SK-N-DZ (cell line): ENCODE data around the gene EVX1.

Experiments used
- DNase-seq: peaks from one replicate; pipeline ENCODE4 v3.0.0-alpha.2; 2015; ENCODE audit warnings: low spot score

EVX1 gene

DNA sequence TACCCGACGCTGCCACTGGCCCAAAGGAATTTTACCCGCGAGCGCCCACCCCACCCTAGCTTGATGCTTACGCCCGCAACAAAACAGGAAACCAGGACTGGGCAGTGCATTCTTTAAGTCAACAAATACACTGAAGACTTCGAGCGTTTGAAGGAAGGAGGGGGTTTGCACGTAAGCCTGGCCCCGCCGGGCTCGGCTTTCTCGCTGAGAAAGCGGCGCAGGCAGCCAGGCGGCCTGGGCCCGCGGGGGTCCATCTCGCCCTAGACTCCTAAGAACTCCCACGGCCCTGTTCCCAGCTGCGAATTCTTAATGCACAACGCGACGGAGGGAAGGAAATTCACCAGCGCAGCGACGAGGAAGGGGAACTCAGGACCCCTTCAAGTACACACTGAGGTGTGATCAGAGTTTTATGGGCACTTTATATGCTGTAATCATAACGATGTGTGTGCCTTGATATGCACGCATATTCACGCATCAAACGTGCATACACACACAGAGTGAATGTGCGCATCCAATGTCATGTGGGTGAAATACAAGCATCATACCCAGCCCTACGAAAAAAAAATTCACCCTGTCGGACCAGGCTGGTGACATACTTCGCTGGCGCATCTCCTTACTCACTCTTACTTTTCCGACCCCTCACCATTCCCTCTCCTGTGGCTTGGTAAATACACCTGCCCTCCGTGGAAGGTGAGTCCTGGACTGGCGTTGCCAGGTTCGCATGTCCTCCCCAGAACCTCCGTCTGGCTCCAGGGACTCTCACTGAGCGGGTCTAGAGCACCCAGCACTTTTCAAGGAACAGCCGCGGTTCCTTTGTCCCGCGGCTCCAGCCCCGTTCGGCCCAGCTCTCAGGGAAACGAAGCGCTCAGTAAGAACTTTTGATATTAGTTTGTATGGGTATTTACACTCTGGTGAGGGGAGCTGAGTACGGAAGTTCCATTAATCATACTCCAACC lies 37.0 kb upstream of the EVX1 start:
- DNase-seq = no peak

- no peak for DNase-seq
Measured at GRCh38 chr7:27207348-27207985, 35.1 kb upstream of the EVX1 start.

GRCh38 chr7:27208998-27209397 lies 33.6 kb upstream of the EVX1 start:
- no peak for DNase-seq

DNA sequence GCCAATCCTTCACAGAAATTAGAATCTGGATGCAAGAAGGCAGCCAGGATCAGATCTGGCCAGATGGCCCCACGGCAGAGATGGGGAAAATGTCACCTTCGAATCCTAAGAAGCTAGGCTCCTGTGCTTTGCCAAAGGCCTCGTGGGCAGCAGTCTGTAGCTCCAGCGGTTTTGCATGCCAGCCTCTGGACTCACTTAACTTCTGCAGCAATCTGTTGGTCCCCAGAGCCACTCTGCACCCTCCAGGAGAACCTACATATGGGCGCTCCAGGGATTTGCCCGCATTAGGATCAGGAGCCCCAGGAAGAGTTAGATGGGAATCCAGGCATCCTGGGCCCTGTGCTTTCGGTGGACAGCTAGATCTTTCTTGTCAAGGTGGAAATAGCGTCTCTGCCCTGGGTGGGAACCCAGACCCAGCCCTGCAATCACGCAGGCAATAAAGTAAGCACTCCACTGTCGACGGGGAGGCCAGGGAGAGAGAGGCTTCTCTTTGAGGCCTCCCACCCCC lies 32.6 kb upstream of the EVX1 start:
- DNase-seq = no peak

DNA sequence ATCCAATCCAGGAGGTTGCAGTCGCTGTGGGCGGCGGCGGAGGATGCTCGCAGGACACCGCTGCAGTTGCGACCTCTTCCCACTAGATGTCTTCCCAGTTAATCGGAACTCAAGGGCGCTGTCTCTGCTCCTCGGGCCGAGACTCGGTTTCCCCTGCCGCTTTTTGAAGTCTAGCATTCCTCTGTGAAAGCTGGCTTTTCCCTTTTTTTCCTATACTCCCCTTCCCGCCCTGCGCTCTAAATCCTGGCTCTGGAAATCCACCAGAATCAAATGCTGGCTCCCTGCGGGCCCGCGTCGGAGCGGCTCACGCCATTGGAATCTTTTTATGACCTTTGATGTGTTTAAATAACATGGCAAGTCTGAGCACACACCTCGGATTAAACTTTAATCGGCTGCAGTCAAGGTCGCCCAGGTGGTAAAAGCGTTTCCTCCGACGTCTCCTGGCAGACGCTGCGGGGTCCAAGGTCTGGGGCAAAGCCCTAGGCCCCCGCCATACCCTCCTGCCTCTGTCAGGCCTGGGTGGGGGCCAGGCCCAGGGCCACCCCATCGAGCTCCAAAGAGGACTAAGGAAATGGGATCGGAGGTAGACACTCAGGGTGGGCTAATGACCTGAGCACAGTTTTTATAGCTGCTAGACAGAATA lies 32.0 kb upstream of the EVX1 start:
- DNase-seq = peak; percentile 47

DNA sequence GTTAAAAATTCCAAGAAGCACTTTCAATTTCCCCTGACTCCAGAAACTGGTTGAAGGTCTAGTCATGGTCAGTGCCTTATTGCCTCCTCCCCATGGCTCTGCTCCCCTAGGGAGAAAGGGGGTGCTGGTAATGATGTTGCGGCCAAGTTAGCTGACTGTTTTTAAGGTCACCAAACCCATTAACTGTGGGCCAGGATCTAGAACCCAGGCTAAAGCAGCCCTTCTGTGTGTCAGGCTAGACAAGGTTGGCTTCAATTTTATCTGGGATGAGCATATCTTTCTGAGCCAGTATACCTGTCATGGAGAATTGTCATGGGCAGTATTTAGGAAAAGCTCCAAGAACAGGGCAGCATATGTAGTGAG lies 31.5 kb upstream of the EVX1 start:
- DNase-seq = no peak

- DNase-seq = no peak
Measured at GRCh38 chr7:27211764-27212204, 30.8 kb upstream of the EVX1 start.

DNA sequence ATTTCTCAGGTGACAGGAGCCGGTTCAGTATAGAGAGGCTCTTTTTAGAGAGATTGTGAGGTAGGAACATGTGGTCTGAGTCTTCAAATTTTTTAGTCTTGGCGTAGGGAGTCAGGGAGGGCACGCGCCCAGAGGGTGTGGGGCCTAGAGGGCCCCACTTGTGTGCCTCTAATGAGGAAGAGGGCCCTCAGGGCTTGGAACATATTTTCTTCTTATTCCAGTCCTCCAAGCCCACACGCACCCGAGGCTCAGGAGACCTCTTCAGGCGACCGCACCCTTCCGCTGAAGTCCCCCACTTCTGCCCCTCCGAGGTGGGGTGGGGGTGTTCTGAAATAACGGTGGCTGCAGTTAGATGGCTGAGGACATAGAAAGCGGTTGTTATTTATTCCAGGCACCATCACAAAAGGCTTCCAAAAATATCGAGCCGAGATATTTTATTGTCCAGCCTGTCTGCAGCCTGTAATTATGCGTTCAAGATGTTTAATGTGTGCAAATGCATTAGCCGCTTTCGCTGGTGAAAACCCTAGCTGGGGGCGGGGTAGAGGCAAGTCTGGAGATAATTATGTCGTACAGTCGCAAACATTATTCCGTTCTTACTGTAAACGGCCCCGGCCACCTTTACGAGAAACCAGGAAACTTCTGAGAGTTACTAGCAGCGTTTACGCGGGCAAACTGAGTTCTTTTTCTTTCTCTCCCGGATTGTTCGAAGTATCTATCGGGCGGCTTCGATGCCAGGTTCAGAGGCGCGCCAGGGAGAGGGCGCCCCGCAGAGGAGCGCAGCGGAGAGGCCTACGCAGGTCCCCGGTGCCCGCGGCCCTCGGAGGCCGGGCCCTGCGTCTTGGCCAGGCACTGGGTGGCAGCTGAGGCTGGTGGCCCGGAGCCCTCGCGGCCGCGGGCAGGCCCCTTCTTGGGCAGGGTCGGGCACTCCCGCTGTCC lies 29.8 kb upstream of the EVX1 start:
- no peak for DNase-seq

- no peak for DNase-seq
Measured at GRCh38 chr7:27213433-27214238, 29.0 kb upstream of the EVX1 start.

DNA sequence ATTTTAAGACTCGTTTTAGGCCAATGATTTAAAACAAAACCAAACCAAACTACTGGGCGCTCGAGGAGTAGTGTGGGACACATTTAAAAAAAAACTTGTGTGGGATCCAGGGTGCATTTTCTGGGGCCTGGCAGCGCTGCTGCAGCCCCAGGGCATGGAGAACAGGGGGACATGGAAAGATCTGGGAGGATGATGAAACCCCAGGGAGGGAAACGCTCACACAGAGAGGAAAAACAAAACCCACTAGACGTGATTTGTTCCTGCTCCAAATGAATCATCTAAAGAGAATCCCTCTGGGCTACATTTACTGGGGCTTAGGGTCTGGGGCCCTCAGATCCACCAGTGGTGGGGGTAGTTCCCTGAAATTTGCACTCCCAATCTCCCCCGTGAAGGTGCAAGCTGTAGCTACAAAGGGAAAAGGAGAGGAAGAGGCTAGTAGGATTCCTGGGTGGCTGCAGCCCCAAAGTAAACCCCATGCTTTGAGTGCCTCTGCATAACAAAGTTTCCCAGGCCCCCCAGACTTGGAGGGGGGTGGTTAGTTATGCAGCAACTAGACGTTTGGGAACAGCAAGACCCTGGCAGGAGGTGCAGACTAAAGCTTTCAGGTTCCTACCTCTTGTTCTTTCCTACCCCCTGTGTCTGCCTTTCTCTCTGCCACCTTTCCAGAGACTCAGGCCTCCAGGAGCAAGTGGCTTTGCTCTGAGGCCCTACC lies 28.2 kb upstream of the EVX1 start:
- no peak for DNase-seq

GRCh38 chr7:27215356-27215755 lies 27.2 kb upstream of the EVX1 start:
- DNase-seq = no peak

- DNase-seq = no peak
Measured at GRCh38 chr7:27217951-27218350, 24.7 kb upstream of the EVX1 start.

DNA sequence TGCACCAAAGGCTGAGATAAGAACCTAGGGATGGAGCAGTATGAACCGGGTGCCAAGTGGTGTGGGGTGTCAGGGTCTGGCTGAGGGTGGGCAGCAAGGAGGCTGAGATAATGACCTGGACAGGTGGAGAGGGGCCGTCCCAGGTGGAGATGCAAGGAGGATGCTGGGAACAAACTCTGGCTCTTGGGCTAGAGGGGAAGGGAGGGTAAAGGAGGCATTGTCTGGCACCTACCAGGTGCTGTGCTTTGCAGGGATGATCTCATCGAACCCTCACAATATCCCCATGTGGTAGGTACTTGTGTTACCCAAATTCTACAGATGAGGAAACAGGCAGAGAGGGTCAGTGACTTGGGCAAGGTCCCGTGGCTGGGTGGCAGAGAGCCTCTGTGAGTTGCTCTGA lies 22.8 kb upstream of the EVX1 start:
- no peak for DNase-seq

DNA sequence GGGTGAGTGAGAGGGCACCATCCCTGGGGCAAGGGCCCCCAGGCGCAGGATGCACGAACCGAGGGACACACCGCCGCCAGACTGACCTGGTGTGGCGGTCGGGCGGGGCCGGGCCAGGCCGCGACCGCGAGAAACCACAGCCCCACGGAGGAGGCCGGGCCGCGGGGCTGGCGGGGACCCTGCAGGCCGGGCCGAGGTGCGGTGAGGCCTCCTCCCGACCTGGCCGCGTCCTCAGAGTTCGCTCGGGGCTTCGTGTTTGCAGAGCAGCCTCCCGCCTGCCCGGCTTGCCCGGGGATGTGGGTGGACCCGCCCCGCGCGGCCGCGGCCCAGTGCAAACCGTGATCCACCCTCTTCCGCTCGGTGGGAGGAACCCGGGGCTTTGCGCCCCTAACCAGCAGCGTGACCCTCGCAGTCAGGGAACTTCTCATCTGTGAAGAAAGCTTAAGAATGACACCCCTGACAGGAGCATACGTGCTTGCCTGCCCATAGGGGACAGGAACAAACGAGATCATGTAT lies 22.1 kb upstream of the EVX1 start:
- no peak for DNase-seq

GRCh38 chr7:27221201-27221797 lies 21.3 kb upstream of the EVX1 start:
- no peak for DNase-seq

- DNase-seq = no peak
Measured at GRCh38 chr7:27223941-27224575, 18.5 kb upstream of the EVX1 start.

DNA sequence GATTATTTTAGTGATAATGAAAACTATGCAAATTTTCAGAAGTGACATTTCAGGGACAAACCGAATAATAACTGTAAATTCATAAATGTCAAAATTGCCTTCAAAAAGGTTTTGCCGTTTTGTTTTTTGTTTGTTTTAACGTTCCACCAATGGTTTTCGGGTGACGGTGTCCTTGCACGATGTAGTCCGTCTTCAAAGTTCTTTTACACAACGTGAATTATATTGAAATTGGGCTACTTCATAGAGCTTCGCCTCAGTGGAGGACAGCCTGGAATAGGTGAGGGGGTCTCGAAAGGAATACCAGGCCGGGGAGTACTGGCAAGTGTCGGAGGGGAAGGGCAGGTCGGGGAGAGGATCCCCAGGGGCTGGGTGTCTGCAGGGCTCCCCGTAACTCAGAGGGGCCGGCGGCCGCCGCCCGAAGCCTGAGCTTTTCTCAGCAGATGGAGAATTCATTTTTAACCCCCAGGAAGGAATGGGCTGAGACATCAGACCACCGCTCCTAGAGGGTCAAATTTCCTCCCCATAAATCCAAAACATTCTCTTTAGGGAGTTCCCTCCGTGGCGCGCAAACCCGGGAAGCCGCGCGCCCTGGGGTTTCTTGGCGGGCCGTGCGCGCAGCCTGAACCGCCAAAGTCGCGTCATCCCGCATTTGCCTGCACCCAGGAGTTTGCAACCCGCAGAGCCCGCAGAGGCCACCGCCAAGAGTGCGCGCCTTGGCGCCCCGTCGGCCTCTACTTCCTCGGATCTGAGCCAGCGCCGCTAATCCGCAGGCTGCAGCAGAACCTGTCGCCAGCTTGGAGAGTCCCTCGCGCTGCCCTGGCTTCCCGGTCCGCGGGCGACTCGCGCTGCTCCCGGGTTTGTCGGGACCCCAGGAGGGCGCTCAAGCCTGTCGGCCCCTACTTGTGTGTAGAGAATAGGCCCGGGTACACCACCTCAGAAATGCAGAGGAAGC lies 17.3 kb upstream of the EVX1 start:
- DNase-seq = no peak
